ENCODE measurements around the gene PFDN2. TPM values are rescaled to one million over a fixed set of nuclear protein-coding genes. Genes with fewer than 3 reads are reported as not detected.

The PFDN2 gene
- total RNA-seq, 4 donors from 2014 or later, result 23.8 to 58.2 (median 30.3) TPM

GRCh38 chr1:161131523-161132409, 13.9 kb upstream of the PFDN2 start:
- Histone ChIP-seq H3K4me3 (replicated peaks in 1 of 3) (peak overlapping the region; percentile 55 to 82 (median 72)), H3K9me3 (no peaks in the 10 kb centered on the region), H3K4me1 (peaks cover 20 to 28% of the 10 kb centered on the region in 2 donors), H3K36me3 (peaks cover 10% of the 10 kb centered on the region in 2 donors), H3K27me3 (no peaks in the 10 kb centered on the region), H3K27ac (peak overlapping the region; percentile 86 to 98 (median 89))
- DNase-seq, result peak; percentile 31 to 35
- peak in 1 of 2 donors; percentile 12 for TF ChIP-seq POLR2A (IDR thresholded peaks at IDR 0.05)
- no peak for TF ChIP-seq CTCF (IDR thresholded peaks at IDR 0.05)
- WGBS, 2 donors, result 2 to 3% methylated on average over 22 of the region's 22 CpGs
- intact Hi-C loops (cut with DNase I), result no loop called here

GRCh38 chr1:161130266-161130665, 12.4 kb upstream of the PFDN2 start:
- H3K4me3 ChIP-seq (replicated peaks in 1 of 3), result no peak overlapping the region
- H3K4me1 ChIP-seq, result peaks cover 20 to 28% of the 10 kb centered on the region in 2 donors
- no peak overlapping the region for H3K27ac ChIP-seq
- no peak for DNase-seq
- no peaks in the 10 kb centered on the region for H3K27me3 ChIP-seq
- 61 to 65% methylated on average over 1 of the region's 1 CpG for WGBS, 2 donors
- intact Hi-C loops (cut with DNase I), result no loop called here
- H3K36me3 ChIP-seq, result peaks cover 10% of the 10 kb centered on the region in 2 donors
- TF ChIP-seq CTCF (IDR thresholded peaks at IDR 0.05), result no peak
- TF ChIP-seq POLR2A (IDR thresholded peaks at IDR 0.05), result no peak
- H3K9me3 ChIP-seq, result no peaks in the 10 kb centered on the region

DNA sequence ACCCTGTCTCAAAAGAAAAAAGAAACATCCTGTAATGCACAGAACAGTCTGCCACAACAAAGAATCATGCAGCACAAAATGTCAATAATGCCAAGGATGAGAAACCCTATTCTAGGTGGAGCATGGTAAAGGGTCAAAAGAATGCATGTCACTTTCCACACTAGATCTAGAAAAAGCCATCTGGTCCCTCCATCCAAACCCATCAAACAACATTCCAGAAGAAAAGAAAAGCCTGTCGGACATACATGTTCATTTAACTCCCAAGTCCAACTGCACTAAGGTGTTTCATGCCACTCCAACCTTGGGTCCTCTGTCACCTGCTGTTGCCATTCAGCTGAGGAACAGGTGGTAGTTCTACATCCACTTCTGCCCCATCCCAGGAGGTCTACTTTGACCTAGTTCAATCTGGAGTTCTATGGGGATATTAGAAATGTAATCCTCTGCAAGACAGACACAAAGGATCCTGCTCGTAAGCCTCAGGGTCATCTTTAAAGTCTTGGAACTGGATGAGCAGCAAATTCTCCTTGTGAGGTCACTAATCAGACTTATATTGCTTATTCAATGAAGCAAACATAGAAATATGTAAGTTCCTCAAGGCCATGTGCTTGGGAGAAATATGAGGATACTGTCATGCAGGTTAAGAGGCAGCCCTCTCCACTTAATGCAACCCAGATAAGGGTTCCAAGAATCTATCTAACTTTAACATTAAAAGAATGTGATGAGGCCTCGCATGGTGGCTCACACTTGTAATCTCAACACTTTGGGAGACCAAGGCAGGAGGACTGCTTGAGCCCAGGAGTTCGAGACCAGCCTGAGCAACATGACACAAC, 11.0 kb upstream of the PFDN2 start:
- no peak overlapping the region for H3K4me3 ChIP-seq (replicated peaks in 1 of 3)
- TF ChIP-seq CTCF (IDR thresholded peaks at IDR 0.05), result no peak
- no peak for TF ChIP-seq POLR2A (IDR thresholded peaks at IDR 0.05)
- H3K36me3 ChIP-seq, result peaks cover 18 to 19% of the 10 kb centered on the region in 2 donors
- H3K9me3 ChIP-seq, result no peaks in the 10 kb centered on the region
- H3K27ac ChIP-seq, result no peak overlapping the region
- no peaks in the 10 kb centered on the region for H3K27me3 ChIP-seq
- H3K4me1 ChIP-seq, result peaks cover 15 to 22% of the 10 kb centered on the region in 2 donors
- no peak for DNase-seq
- WGBS, 2 donors, result 95 to 97% methylated on average over 4 of the region's 4 CpGs
- intact Hi-C loops (cut with DNase I), result no loop called here

GRCh38 chr1:161127649-161128048, 9.8 kb upstream of the PFDN2 start:
- H3K36me3 ChIP-seq, result peaks cover 26 to 28% of the 10 kb centered on the region in 2 donors
- H3K4me3 ChIP-seq (replicated peaks in 1 of 3), result no peak overlapping the region
- DNase-seq, result no peak
- intact Hi-C loops (cut with DNase I), result no loop called here
- WGBS, 2 donors, result 90 to 92% methylated on average over 2 of the region's 2 CpGs
- peaks cover 11 to 18% of the 10 kb centered on the region in 2 donors for H3K4me1 ChIP-seq
- TF ChIP-seq POLR2A (IDR thresholded peaks at IDR 0.05), result no peak
- TF ChIP-seq CTCF (IDR thresholded peaks at IDR 0.05), result no peak
- no peaks in the 10 kb centered on the region for H3K9me3 ChIP-seq
- H3K27me3 ChIP-seq, result no peaks in the 10 kb centered on the region
- H3K27ac ChIP-seq, result no peak overlapping the region

All from thyroid gland (tissue), 4 donors.